Natural killer cell treated with Interleukin-12 subunit alpha and Interleukin-12 subunit beta and Interleukin-15 and Interleukin-18, amount 100 ng/mL, for 72 hours (primary cell): ENCODE measurements around the gene PTPRS. TPM values are rescaled to one million over a fixed set of nuclear protein-coding genes. Genes with fewer than 3 reads are reported as not detected.

ENCODE experiments used
- ATAC-seq, 2 donors: fragments of 150-1000 bp; cut with Tn5 transposase in 1 of 2; sonication (Bioruptor Pico), chemical (Tn5 transposase) in 1 of 2; 2 replicates each; pipeline ENCODE4 v1.10.0; 2021
- DNase-seq: peaks from one replicate; pipeline ENCODE4 v3.0.0; 2022; ENCODE audit warnings: low spot score
- H3K27ac Mint-ChIP-seq, 2 donors: 1 replicate in 1 of 2; 2 replicates in 1 of 2; pipeline ENCODE4 v1.8.0; 2022; ENCODE audit warnings: mixed read lengths in 2 of 2, mild to moderate bottlenecking in 1 of 2, moderate library complexity in 1 of 2
- H3K27me3 Mint-ChIP-seq, 2 donors: 1 replicate in 1 of 2; 2 replicates in 1 of 2; pipeline ENCODE4 v1.8.0; 2022; ENCODE audit warnings: mixed read lengths in 2 of 2
- H3K36me3 Mint-ChIP-seq: one replicate; pipeline ENCODE4 v1.8.0; 2022; ENCODE audit warnings: mixed read lengths
- H3K4me1 Mint-ChIP-seq, 2 donors: 1 replicate in 1 of 2; 2 replicates in 1 of 2; pipeline ENCODE4 v1.8.0; 2022; ENCODE audit warnings: low read depth in 2 of 2, mixed read lengths in 2 of 2, mild to moderate bottlenecking in 1 of 2
- H3K4me3 Mint-ChIP-seq: one replicate; pipeline ENCODE4 v1.8.0; 2022; ENCODE audit warnings: mixed read lengths
- H3K9me3 Mint-ChIP-seq: 2 replicates; pipeline ENCODE4 v1.8.0; 2022; ENCODE audit warnings: mixed read lengths
- total RNA-seq, 2 donors: library from RNA; stranded (reverse); gene quantifications; one replicate each; pipeline ENCODE4 v1.2.3, GENCODE V29; 2022

PTPRS gene
- total RNA-seq, 2 donors from 2014 or later = 0.17 to 0.33 TPM

DNA sequence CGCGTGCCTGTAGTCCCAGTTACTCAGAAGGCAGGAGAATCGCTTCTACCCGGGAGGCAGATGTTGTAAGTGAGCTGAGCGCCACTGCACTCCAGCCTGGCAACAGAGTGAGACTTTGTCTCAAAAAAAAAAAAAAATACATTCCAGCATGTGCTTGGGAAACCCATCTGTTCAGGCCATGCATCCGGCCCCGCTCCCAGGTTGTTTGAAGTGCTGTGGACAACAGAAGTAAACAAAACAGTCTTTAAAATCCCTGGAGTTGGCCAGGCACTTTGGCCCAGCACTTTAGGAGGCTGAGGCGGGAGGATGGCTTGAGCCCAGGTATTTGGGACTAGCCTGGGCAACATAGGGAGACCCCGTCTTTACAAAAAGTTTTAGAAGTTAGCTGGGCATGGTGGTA is 3.2 kb upstream of the PTPRS start:
- DNase-seq (no peak), ATAC-seq (no peak)
- no peak overlapping the region for H3K4me3 Mint-ChIP-seq
- H3K27ac Mint-ChIP-seq = no peak overlapping the region
- peaks cover 19 to 29% of the 10 kb centered on the region in 2 donors for H3K27me3 Mint-ChIP-seq
- H3K4me1 Mint-ChIP-seq = peaks cover 15 to 17% of the 10 kb centered on the region in 2 donors
- no peaks in the 10 kb centered on the region for H3K36me3 Mint-ChIP-seq
- peaks cover 3% of the 10 kb centered on the region for H3K9me3 Mint-ChIP-seq

DNA sequence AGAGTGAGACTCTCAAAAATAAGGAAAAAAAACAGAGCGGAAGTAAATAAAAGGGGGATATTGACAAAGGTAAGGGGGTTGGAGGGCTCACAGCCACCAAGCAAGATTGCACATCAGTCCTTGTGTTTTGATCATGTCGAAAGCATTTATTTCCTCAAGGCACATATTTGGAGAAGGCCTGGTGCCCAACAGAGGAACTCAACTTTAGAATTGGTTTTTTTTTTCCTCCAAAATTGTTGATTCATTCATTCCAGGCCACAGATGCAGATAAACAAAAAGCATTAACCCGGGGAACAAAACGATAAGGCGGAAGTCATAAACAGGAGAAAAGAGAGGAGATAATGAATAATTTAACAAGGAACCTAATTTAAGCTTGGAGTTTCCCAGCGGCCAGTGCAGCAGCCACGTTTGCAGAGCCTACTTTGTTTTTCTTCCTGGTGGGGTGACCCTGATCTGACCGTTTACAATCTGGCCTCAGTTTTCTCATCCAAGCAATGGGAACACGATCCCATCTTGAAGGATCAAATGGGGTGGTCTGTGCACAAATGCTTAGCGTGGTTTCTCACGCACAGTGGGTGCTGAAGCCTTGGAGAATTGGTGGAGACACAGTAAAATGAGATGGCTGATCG is 2.1 kb upstream of the PTPRS start:
- no peaks in the 10 kb centered on the region for H3K36me3 Mint-ChIP-seq
- ATAC-seq (no peak), DNase-seq (no peak)
- peaks cover 15 to 17% of the 10 kb centered on the region in 2 donors for H3K4me1 Mint-ChIP-seq
- peaks cover 3% of the 10 kb centered on the region for H3K9me3 Mint-ChIP-seq
- no peak overlapping the region for H3K27ac Mint-ChIP-seq
- H3K4me3 Mint-ChIP-seq = no peak overlapping the region
- peaks cover 17 to 30% of the 10 kb centered on the region in 2 donors for H3K27me3 Mint-ChIP-seq

GRCh38 chr19:5341981-5342380 is 1.4 kb upstream of the PTPRS start:
- no peak for ATAC-seq
- no peaks in the 10 kb centered on the region for H3K36me3 Mint-ChIP-seq
- no peak for DNase-seq
- peaks cover 3% of the 10 kb centered on the region for H3K9me3 Mint-ChIP-seq
- H3K27ac Mint-ChIP-seq = no peak overlapping the region
- peak overlapping the region; percentile 55 for H3K4me3 Mint-ChIP-seq
- H3K27me3 Mint-ChIP-seq = peaks cover 22 to 26% of the 10 kb centered on the region in 2 donors
- H3K4me1 Mint-ChIP-seq = peaks cover 15 to 17% of the 10 kb centered on the region in 2 donors

GRCh38 chr19:5341448-5341820 is 822 bp upstream of the PTPRS start:
- Mint-ChIP-seq H3K27ac (peak overlapping the region in 1 of 2 donors; percentile 52), H3K36me3 (no peaks in the 10 kb centered on the region), H3K4me3 (peak overlapping the region; percentile 55), H3K9me3 (peaks cover 3% of the 10 kb centered on the region), H3K27me3 (peaks cover 18 to 23% of the 10 kb centered on the region in 2 donors), H3K4me1 (peaks cover 13 to 18% of the 10 kb centered on the region in 2 donors)
- ATAC-seq (no peak), DNase-seq (no peak)

DNA sequence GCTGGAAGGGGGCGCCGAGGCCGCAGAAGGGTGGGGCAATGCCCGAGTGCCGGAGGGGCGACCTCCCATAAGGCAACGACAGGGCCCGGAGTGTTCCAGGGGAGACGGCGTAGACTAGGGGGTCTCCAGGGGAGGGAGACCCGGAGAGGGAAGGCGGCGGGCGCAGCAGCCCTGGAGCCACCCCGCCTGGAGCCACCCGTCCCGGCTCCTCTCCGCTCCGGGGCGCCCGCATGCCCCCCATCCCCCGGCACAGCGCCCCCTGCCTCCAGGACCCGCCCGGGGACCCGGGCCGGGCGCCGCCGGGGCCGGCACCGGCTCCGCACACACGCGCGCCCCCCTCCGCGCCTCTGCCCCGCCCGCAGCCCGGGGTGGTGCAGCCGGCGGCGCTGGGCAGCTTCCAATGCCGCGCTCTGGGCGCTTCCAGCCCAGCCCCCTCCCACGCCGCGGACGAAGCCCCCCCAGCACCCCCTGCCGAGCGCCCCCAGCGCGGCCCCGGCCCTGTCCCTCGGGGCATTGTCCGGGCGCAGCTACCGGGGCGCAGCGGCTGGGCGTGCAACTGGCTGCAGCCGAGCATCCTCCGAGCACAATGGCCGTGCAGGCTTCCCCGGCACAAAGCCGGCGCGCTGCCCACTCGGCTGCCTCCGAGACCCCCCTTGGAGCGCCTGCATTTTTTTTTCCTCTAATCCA is 519 bp downstream of the PTPRS start:
- Mint-ChIP-seq H3K27me3 (peaks cover 31 to 32% of the 10 kb centered on the region in 2 donors), H3K4me1 (peaks cover 15 to 22% of the 10 kb centered on the region in 2 donors), H3K36me3 (no peaks in the 10 kb centered on the region), H3K9me3 (peaks cover 3% of the 10 kb centered on the region), H3K4me3 (peak overlapping the region; percentile 61), H3K27ac (no peak overlapping the region)
- ATAC-seq = peak; percentile 28 to 48
- no peak for DNase-seq

GRCh38 chr19:5339198-5339949 is 1.2 kb downstream of the PTPRS start:
- DNase-seq = no peak
- peaks cover 15 to 23% of the 10 kb centered on the region in 2 donors for H3K4me1 Mint-ChIP-seq
- no peak for ATAC-seq
- H3K27me3 Mint-ChIP-seq = peaks cover 33 to 35% of the 10 kb centered on the region in 2 donors
- peak overlapping the region in 1 of 2 donors; percentile 82 for H3K27ac Mint-ChIP-seq
- no peaks in the 10 kb centered on the region for H3K36me3 Mint-ChIP-seq
- H3K9me3 Mint-ChIP-seq = peaks cover 3% of the 10 kb centered on the region
- peak overlapping the region; percentile 72 for H3K4me3 Mint-ChIP-seq

DNA sequence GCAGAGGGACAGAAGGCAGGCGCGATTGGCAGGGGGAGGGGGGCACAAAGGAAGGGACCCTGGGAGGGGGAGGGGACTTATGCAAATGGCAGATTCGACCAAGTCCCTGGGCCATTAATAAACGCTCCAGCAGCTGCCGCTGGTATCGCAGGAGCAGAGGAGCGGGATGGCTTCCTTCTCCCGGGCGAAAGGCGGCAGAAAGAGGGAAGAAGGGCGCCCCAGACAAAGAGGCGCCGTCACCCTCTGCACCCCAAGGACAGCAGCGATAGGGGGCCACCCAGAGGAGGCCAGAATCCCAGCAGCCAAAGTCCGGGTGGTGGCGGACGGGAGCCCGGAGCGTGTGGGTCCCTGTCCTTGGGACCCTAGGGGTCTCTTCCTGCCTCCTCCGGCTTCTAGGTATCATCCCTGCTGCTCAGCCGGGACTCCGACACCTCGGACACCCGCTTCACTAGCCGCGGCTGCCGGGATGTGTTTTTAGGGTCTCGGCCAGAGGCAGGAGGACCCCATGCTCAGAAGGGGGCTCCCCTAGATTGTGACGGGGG is 1.9 kb downstream of the PTPRS start:
- H3K9me3 Mint-ChIP-seq = peaks cover 3% of the 10 kb centered on the region

DNA sequence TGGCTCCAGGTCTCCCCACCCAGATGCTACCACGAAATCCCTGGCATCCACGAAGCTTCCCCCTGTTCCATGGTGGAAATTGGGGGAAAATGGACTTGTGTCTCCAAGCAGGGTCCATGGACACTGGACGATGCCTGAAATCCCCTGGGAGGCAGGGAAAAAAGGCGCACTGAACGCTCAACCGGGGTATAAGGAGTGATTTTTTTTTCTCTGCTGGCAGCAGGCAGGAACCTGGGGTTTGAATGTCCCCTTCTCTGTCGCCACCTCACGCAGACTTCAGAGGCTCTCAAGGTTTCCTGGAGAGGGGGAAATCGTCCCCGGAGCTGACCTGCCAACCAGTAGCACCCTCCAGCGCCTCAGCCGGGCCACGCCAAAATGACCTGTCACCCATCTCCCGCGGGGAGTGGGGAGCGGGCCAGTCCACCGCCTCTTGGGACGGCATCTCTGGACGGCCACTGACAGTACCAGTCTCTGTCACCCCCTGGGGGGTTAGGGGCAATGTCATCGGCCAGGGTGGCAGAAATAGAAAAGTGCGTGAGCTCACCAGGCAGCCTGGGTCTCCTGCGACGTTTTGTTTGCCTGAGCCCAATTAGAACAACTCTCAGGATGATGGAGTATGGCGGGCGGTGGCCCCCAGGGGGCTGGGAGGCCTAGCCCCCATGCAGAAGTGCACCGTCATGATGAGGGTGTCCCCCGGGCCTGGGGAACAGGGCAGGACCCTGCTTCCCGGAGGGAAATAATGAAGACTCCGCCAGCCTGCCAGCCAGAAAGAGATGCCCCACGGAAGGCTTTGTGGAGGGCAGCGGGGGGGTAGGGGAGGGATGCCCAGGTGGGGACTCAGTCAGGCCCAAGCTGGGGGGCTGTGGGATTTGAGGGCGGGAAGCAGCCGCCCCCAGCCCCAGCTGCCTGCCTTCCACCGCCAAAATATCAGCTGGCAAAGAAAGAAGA is 2.6 kb downstream of the PTPRS start:
- peaks cover 15 to 23% of the 10 kb centered on the region in 2 donors for H3K4me1 Mint-ChIP-seq
- no peak overlapping the region for H3K4me3 Mint-ChIP-seq

More for the DNA sequence above, 1.9 kb downstream of the PTPRS start:
- H3K27ac Mint-ChIP-seq = peak overlapping the region in 1 of 2 donors; percentile 82
- no peak for ATAC-seq
- no peaks in the 10 kb centered on the region for H3K36me3 Mint-ChIP-seq
- DNase-seq = no peak
- H3K4me1 Mint-ChIP-seq = peaks cover 15 to 23% of the 10 kb centered on the region in 2 donors
- H3K27me3 Mint-ChIP-seq = peaks cover 36 to 41% of the 10 kb centered on the region in 2 donors
- peak overlapping the region; percentile 72 for H3K4me3 Mint-ChIP-seq

DNA sequence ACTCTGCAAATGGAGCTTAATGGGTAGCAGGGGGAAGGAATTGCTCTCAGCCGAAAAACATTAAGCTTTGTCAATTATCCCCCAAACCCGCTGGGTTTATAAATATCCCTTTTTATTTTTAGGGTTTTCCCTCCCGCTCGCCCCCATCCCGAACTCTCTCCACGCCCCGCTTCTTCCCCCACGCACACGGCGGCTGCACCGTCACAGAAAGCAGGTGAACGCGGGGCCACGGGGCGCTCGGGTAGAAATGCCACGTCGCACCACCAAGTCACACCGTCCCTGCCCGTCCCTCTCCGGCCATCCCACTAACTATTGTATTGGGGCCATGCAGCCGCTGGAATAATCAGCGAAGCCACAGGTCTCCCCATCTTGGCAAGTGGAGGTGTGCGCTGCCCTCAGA is 3.5 kb downstream of the PTPRS start:
- Mint-ChIP-seq H3K27ac (no peak overlapping the region), H3K36me3 (no peaks in the 10 kb centered on the region), H3K9me3 (peaks cover 3% of the 10 kb centered on the region), H3K4me3 (no peak overlapping the region), H3K27me3 (peaks cover 36 to 47% of the 10 kb centered on the region in 2 donors), H3K4me1 (peaks cover 15 to 23% of the 10 kb centered on the region in 2 donors)
- ATAC-seq = no peak
- no peak for DNase-seq

More for the DNA sequence above, 2.6 kb downstream of the PTPRS start:
- Mint-ChIP-seq H3K36me3 (no peaks in the 10 kb centered on the region), H3K9me3 (peaks cover 3% of the 10 kb centered on the region), H3K27ac (no peak overlapping the region), H3K27me3 (peaks cover 38 to 47% of the 10 kb centered on the region in 2 donors)
- DNase-seq (no peak), ATAC-seq (no peak)

- Mint-ChIP-seq H3K4me3 (no peak overlapping the region), H3K4me1 (peaks cover 12 to 16% of the 10 kb centered on the region in 2 donors), H3K27me3 (peaks cover 34 to 43% of the 10 kb centered on the region in 2 donors), H3K36me3 (no peaks in the 10 kb centered on the region), H3K9me3 (peaks cover 1% of the 10 kb centered on the region), H3K27ac (no peak overlapping the region)
- ATAC-seq = no peak
- DNase-seq = no peak
These were observed 4.2 kb downstream of the PTPRS start for GRCh38 chr19:5336195-5336965.

GRCh38 chr19:5335593-5335992 is 5.0 kb downstream of the PTPRS start:
- no peak overlapping the region for H3K27ac Mint-ChIP-seq
- no peaks in the 10 kb centered on the region for H3K9me3 Mint-ChIP-seq
- ATAC-seq (no peak), DNase-seq (no peak)
- H3K4me1 Mint-ChIP-seq = peaks cover 10 to 14% of the 10 kb centered on the region in 2 donors
- H3K36me3 Mint-ChIP-seq = no peaks in the 10 kb centered on the region
- peaks cover 32 to 39% of the 10 kb centered on the region in 2 donors for H3K27me3 Mint-ChIP-seq
- no peak overlapping the region for H3K4me3 Mint-ChIP-seq

DNA sequence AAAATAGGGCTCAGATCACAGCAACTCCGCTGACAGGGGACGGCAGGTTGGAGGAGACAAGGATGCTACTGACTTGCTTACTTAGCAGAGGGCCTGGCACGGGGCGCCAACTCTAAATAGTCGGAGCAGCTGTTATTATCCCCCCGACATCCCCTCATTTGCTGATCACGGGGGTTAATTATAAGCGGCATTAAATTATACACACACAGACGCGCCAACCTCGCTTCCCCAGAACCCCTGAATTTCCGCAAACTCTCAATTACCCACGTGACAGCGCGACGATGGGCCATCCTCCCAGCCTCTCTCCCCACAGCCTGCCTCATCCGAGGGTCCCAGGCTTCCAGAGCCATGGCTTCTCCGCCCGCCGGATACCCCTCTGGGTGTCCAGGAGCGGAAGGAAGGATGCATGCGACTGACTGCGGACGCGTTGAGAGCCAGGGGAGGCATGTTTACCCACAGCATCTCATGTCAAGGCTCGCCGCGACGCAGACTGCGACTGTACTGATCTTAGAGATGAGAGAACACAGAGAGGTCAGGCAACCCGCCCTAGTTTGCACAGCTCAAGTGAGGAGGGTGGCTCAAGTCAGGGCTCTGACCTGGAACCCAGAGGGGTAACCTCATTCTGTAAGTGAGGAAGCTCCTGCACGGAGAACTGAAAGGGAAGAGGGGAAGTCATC is 5.7 kb downstream of the PTPRS start:
- ATAC-seq (no peak), DNase-seq (no peak)
- Mint-ChIP-seq H3K4me3 (no peak overlapping the region), H3K4me1 (peaks cover 10 to 14% of the 10 kb centered on the region in 2 donors), H3K36me3 (no peaks in the 10 kb centered on the region), H3K9me3 (no peaks in the 10 kb centered on the region), H3K27ac (no peak overlapping the region), H3K27me3 (peaks cover 32 to 39% of the 10 kb centered on the region in 2 donors)
